Testis (tissue), 2 donors: ENCODE data around the gene PTGFRN.

Experiments used
- CTCF ChIP-seq, 3 experiments: fragments of 450-650 bp in 2 of 3; fragments of 200-600 bp in 1 of 3; sonication (generic) in 1 of 3; IDR thresholded peaks; one replicate each; pipeline ENCODE4 v1.5.1; 2016 to 2019; ENCODE audit warnings: antibody characterized with exemption in 3 of 3, mild to moderate bottlenecking in 2 of 3, moderate library complexity in 1 of 3
- POLR2A ChIP-seq: fragments of 450-650 bp; IDR thresholded peaks from one replicate; pipeline ENCODE4 v1.6.1; 2017; ENCODE audit warnings: antibody characterized with exemption, mild to moderate bottlenecking, moderate library complexity

GRCh38 chr1:116877141-116877818 lies 32.4 kb upstream of the PTGFRN start:
- TF ChIP-seq POLR2A (no peak), CTCF (IDR thresholded peaks at IDR 0.05) (no peak)
